Left ventricle myocardium inferior (tissue), 1 donor: ENCODE measurements around the gene RHBDF2. TPM values are rescaled to one million over a fixed set of nuclear protein-coding genes. Genes with fewer than 3 reads are reported as not detected.

Experiments
- DNase-seq: peaks from one replicate; pipeline ENCODE4 v3.0.0-alpha.2; 2020
- H3K27ac ChIP-seq: fragments of 200-600 bp; replicated peaks from 2 replicates; pipeline ENCODE4 v1.8.0; 2021
- H3K27me3 ChIP-seq: fragments of 200-600 bp; 2 replicates; pipeline ENCODE4 v1.8.0; 2021; ENCODE audit warnings: low read depth
- H3K36me3 ChIP-seq: fragments of 200-600 bp; 2 replicates; pipeline ENCODE4 v1.8.0; 2021
- H3K4me1 ChIP-seq: fragments of 200-600 bp; 2 replicates; pipeline ENCODE4 v1.8.0; 2021
- H3K4me3 ChIP-seq: fragments of 200-600 bp; 2 replicates; pipeline ENCODE4 v1.8.0; 2021; ENCODE audit warnings: mild to moderate bottlenecking, moderate library complexity
- H3K9me3 ChIP-seq: fragments of 200-600 bp; replicated peaks from 2 replicates; pipeline ENCODE4 v1.8.0; 2021
- intact Hi-C: fragments of 100-400 bp; cut with micrococcal nuclease; formaldehyde crosslinking; loops from one replicate; pipeline ENCODE4 v1.11.0; 2022
- total RNA-seq: library from RNA; stranded (reverse); fragmentation: NEBNext Ultra II Directional; extraction: Animal tissue kit (Norgen Biotek cat#: 25700); gene quantifications from one replicate; pipeline ENCODE4 v1.2.1, GENCODE V29; 2021
- TF ChIP-seq, protein P1 (sequence below): fragments of 200-600 bp; IDR thresholded peaks from 2 replicates; pipeline ENCODE4 v1.8.0; 2021; ENCODE audit warnings: antibody characterized with exemption, mild to moderate bottlenecking, borderline replicate concordance
- donor health status: DM: no; HTN: yes; CAD: no; lungs with severe emphysema.

The RHBDF2 gene
- total RNA-seq, 1 donor from 2014 or later: 13.8 TPM

DNA sequence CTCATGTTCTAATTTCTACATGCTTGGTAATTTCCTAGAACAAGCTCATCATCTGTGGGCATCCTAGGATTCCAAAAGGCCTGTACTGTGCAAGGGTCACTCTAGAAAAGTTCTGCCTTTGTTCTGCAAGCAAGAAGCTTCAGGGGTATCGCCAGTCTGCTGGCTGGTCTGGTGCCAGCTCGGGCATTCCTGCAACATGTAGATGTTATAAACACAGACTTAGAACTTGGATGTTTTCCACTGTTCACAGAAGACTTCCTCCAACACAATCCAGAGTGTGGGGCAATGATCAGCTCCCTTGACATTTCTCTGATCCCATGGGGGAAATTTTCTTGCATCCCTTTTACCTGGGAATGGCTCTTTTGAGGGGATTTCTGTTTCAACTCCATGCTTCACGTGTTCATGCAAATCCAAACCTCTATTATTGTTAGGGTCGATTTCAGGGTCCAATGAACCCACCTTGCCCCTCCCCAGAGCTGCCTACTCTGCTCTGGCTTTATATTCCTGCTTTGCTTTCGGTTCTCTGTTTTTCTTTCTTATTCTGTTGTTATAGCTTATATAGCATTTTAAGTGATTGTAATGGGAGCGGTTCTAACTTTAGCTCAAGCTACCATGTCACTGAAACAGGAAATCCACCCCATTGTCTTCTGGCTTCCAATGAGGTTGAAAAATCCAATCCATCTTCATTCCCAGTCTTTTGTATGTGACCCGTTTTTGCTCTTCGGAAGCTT lies 73.6 kb downstream of the RHBDF2 start:
- TF ChIP-seq, protein P1, sequence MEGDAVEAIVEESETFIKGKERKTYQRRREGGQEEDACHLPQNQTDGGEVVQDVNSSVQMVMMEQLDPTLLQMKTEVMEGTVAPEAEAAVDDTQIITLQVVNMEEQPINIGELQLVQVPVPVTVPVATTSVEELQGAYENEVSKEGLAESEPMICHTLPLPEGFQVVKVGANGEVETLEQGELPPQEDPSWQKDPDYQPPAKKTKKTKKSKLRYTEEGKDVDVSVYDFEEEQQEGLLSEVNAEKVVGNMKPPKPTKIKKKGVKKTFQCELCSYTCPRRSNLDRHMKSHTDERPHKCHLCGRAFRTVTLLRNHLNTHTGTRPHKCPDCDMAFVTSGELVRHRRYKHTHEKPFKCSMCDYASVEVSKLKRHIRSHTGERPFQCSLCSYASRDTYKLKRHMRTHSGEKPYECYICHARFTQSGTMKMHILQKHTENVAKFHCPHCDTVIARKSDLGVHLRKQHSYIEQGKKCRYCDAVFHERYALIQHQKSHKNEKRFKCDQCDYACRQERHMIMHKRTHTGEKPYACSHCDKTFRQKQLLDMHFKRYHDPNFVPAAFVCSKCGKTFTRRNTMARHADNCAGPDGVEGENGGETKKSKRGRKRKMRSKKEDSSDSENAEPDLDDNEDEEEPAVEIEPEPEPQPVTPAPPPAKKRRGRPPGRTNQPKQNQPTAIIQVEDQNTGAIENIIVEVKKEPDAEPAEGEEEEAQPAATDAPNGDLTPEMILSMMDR: no peak
- Histone ChIP-seq H3K4me3 (peak overlapping the region; percentile 16), H3K9me3 (no peaks in the 10 kb centered on the region), H3K36me3 (no peaks in the 10 kb centered on the region), H3K27me3 (no peaks in the 10 kb centered on the region), H3K27ac (peak overlapping the region; percentile 71), H3K4me1 (peaks cover 67% of the 10 kb centered on the region)
- DNase-seq: no peak
- intact Hi-C loops: no loop called here

DNA sequence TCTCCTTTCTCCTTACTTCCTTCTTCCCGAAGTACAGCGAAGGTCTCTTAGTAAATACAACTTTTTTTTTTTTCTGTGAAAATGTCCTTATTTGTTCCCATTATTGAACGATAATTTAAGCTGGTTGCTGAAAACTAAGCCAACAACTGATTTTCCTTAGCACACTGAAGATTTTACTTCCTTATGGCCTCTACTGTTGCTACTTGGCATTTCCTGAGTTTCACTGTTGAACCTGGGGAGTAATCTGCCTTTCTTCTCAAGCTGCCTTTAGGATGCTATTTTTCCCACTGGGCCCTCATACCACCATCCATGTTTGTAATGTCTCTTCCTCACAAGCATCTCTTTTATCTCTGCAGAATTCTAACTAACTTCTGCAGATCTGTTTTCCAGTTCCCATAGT lies 74.4 kb downstream of the RHBDF2 start:
- intact Hi-C loops: no loop called here
- no peaks in the 10 kb centered on the region for H3K36me3 ChIP-seq
- peaks cover 68% of the 10 kb centered on the region for H3K4me1 ChIP-seq
- H3K27ac ChIP-seq: peak overlapping the region; percentile 71
- TF ChIP-seq, protein P1: no peak
- H3K27me3 ChIP-seq: no peaks in the 10 kb centered on the region
- H3K9me3 ChIP-seq: no peaks in the 10 kb centered on the region
- DNase-seq: no peak
- H3K4me3 ChIP-seq: no peak overlapping the region

DNA sequence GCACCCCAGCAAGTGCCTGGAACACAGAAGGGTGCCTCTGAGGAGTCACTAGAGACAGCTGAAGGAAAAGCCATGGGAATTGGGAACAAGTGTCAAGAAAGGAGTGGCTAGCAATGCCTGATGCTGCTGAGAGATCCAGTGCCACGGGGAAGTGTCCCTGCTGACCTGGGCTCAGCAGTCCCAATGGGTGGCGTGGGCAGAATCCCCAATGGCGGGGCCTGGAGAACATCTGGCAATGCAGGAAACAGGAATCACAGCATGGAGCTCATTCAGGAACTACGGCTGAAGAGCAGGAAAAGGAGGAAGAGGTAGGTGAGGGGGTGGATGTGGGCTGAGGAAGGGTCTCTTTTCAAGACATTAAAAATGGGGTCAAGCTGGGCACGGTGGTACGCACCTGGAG lies 78.4 kb downstream of the RHBDF2 start:
- no peak overlapping the region for H3K4me3 ChIP-seq
- H3K27ac ChIP-seq: no peak overlapping the region
- no peak for DNase-seq
- peaks cover 70% of the 10 kb centered on the region for H3K4me1 ChIP-seq
- intact Hi-C loops: no loop called here
- TF ChIP-seq, protein P1: no peak
- no peaks in the 10 kb centered on the region for H3K9me3 ChIP-seq
- no peaks in the 10 kb centered on the region for H3K36me3 ChIP-seq
- no peaks in the 10 kb centered on the region for H3K27me3 ChIP-seq

DNA sequence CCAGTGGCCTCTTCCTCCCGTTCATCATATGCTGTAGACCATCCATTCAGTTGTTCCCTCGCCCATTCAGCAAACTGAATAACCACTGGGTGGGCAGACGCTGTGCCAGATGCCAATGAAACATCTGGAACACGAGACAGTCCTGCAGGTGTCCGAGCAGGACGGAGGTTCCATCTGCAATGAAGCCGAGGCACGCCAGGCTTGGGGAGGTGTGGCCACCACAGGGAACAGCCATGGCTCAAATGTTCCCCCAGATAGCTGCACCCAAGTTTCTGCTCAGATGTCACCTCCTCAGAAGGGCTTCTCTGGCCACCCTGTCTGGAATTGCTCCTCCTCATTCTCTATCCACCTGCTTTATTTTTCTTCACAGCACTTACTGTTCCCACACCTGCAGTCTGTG lies 78.8 kb downstream of the RHBDF2 start:
- DNase-seq: no peak
- intact Hi-C loops: no loop called here
- H3K36me3 ChIP-seq: no peaks in the 10 kb centered on the region
- no peaks in the 10 kb centered on the region for H3K9me3 ChIP-seq
- TF ChIP-seq, protein P1: no peak
- H3K27me3 ChIP-seq: no peaks in the 10 kb centered on the region
- H3K4me1 ChIP-seq: peaks cover 70% of the 10 kb centered on the region
- peak overlapping the region; percentile 73 for H3K27ac ChIP-seq
- H3K4me3 ChIP-seq: no peak overlapping the region

DNA sequence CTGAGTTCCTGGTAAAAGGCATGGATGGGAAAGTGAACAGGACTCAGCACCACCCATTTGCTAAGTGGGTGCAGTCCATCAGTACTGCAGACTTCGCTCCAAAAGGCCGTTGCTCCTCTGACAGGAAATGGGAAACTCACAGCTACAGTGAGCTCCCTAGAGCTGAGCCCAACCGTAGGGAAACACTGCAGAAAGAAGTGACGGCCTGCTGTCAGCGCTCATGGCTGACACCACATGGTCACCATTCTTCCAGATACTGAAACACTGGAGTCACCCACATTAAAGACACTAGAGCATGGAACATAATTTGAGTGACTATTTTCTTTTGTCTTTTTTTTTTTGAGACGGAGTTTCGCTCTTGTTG lies 80.2 kb downstream of the RHBDF2 start:
- Histone ChIP-seq H3K4me3 (no peak overlapping the region), H3K4me1 (peaks cover 74% of the 10 kb centered on the region), H3K9me3 (no peaks in the 10 kb centered on the region), H3K27ac (peak overlapping the region; percentile 73), H3K27me3 (no peaks in the 10 kb centered on the region), H3K36me3 (no peaks in the 10 kb centered on the region)
- intact Hi-C loops: no loop called here
- DNase-seq: no peak
- TF ChIP-seq, protein P1: no peak

Other genes with a start within 250 kb of the RHBDF2 start
- gene UBALD2, start 236.1 kb downstream of the RHBDF2 start, total RNA-seq: 26.0 TPM
- 2.4 TPM for gene QRICH2, start 193.1 kb downstream of the RHBDF2 start, total RNA-seq
- gene PRPSAP1, start 147.5 kb downstream of the RHBDF2 start, total RNA-seq: 30.7 TPM
- 2.3 TPM for gene SPHK1, start 116.8 kb downstream of the RHBDF2 start, total RNA-seq
- gene UBE2O, start 48.3 kb downstream of the RHBDF2 start, total RNA-seq: 35.7 TPM
- not detected for gene AANAT, start 33.8 kb downstream of the RHBDF2 start, total RNA-seq
- gene CYGB, start 36.3 kb upstream of the RHBDF2 start, total RNA-seq: 24.1 TPM
- gene PRCD, start 38.6 kb upstream of the RHBDF2 start, total RNA-seq: 3.9 TPM
- gene ST6GALNAC2, start 84.4 kb upstream of the RHBDF2 start, total RNA-seq: 4.3 TPM
- gene ST6GALNAC1, start 142.3 kb upstream of the RHBDF2 start, total RNA-seq: 3.1 TPM
- gene MXRA7, start 209.5 kb upstream of the RHBDF2 start, total RNA-seq: 411 TPM
- gene JMJD6, start 225.2 kb upstream of the RHBDF2 start, total RNA-seq: 65.2 TPM
- gene METTL23, start 225.4 kb upstream of the RHBDF2 start, total RNA-seq: 21.0 TPM
- 78.5 TPM for gene SRSF2, start 235.9 kb upstream of the RHBDF2 start, total RNA-seq
- 21.4 TPM for gene MFSD11, start 236.7 kb upstream of the RHBDF2 start, total RNA-seq